Aorta (tissue), 5 donors: Measurements from ENCODE around the gene TSPAN11. TPM values are rescaled to one million over a fixed set of nuclear protein-coding genes. Genes with fewer than 3 reads are reported as not detected.

ENCODE experiments used
- ATAC-seq: fragments of 200-7000 bp; cut with Tn5 transposase; one replicate; pipeline ENCODE4 v1.9.1; 2022; ENCODE audit warnings: moderate library complexity; ENCODE audit not compliant: low FRiP score
- DNase-seq, 2 donors: peaks; one replicate each; pipeline ENCODE4 v3.0.0-alpha.2; 2020
- H3K27ac ChIP-seq, 2 donors: one replicate each; pipeline ENCODE4 v1.5.1; 2013; ENCODE audit warnings: low read length in 2 of 2, mild to moderate bottlenecking in 2 of 2, moderate library complexity in 2 of 2, control low read depth in 1 of 2, inconsistent platforms in 1 of 2, low read depth in 1 of 2
- H3K27me3 ChIP-seq, 2 donors: one replicate each; pipeline ENCODE4 v1.6.1; 2013; ENCODE audit warnings: control low read depth in 1 of 2, low read length in 1 of 2, mild to moderate bottlenecking in 1 of 2, moderate library complexity in 1 of 2; ENCODE audit not compliant: insufficient read depth in 2 of 2, control insufficient read depth in 1 of 2
- H3K36me3 ChIP-seq, 2 donors: one replicate each; pipeline ENCODE4 v1.6.1; 2013; ENCODE audit warnings: control low read depth in 1 of 2, low read length in 1 of 2, mild to moderate bottlenecking in 1 of 2; ENCODE audit not compliant: insufficient read depth in 2 of 2, control insufficient read depth in 1 of 2
- H3K4me1 ChIP-seq, 2 donors: one replicate each; pipeline ENCODE4 v1.6.1; 2013; ENCODE audit warnings: low read length in 2 of 2, control low read depth in 1 of 2, mild to moderate bottlenecking in 1 of 2, moderate library complexity in 1 of 2; ENCODE audit not compliant: insufficient read depth in 2 of 2, control insufficient read depth in 1 of 2
- H3K4me3 ChIP-seq, 2 donors: one replicate each; pipeline ENCODE4 v1.5.1; 2013; ENCODE audit warnings: low read length in 2 of 2, control low read depth in 1 of 2, mild to moderate bottlenecking in 1 of 2
- H3K9me3 ChIP-seq: one replicate; pipeline ENCODE4 v1.6.1; 2013; ENCODE audit warnings: mild to moderate bottlenecking, low read length; ENCODE audit not compliant: control insufficient read depth
- WGBS, 2 donors: extraction: QIAGEN DNeasy Blood & Tissue Kit; methylation state at CpG; one replicate each; pipeline ENCODE4 v1.1.7; 2013; 5-methylcytosine and 5-hydroxymethylcytosine counted together
- intact Hi-C, 2 donors: fragments of 100-400 bp; cut with DNase I; formaldehyde crosslinking; loops; one replicate each; pipeline versions ENCODE4 v1.14.2 to v1.15.0; 2022
- long read RNA-seq, 2 donors: library from polyadenylated mRNA; unstranded; transcript quantifications; one replicate each; pipeline ENCODE4 v2.0.0, GENCODE V29; 2020 to 2021
- polyA plus RNA-seq, 2 donors: library from polyadenylated mRNA; stranded (reverse); fragments of 200-250 nt; gene quantifications; one replicate each; pipeline ENCODE4 v1.2.3, GENCODE V29; 2013
- total RNA-seq, 2 donors: library from RNA; stranded (reverse); fragmentation: NEBNext Ultra II Directional; extraction: Animal tissue kit (Norgen Biotek cat#: 25700); gene quantifications; one replicate each; pipeline ENCODE4 v1.2.1, GENCODE V29; 2021
- donor health status: healthy with polysubstance abuse.
- donor health status: Bipolar disorder and iron deficiency.
- donor health status: DM: no; HTN: no; CAD: no.
- donor health status: DM: no; HTN: no; CAD: no.
- donor health status: DM: yes; HTN: yes; CAD: no.

Gene TSPAN11, protein sequence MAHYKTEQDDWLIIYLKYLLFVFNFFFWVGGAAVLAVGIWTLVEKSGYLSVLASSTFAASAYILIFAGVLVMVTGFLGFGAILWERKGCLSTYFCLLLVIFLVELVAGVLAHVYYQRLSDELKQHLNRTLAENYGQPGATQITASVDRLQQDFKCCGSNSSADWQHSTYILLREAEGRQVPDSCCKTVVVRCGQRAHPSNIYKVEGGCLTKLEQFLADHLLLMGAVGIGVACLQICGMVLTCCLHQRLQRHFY
- 10 to 100 TPM in 1 of 2 donors, 1 to 10 TPM in 1; 2.8 to 14.1 TPM for total RNA-seq
- polyA plus RNA-seq, result under 1 TPM in 1 of 2 donors, not detected in 1; 0.03 TPM
- long read RNA-seq, donor 1, partial matches to known transcripts, result 0 of 6 reads
- long read RNA-seq, donor 1, other reads (novel, unspliced or antisense), result 6 of 6 reads
- long read RNA-seq, donor 2, partial matches to known transcripts, result 0 of 12 reads
- long read RNA-seq, donor 2, other reads (novel, unspliced or antisense), result 12 of 12 reads

DNA sequence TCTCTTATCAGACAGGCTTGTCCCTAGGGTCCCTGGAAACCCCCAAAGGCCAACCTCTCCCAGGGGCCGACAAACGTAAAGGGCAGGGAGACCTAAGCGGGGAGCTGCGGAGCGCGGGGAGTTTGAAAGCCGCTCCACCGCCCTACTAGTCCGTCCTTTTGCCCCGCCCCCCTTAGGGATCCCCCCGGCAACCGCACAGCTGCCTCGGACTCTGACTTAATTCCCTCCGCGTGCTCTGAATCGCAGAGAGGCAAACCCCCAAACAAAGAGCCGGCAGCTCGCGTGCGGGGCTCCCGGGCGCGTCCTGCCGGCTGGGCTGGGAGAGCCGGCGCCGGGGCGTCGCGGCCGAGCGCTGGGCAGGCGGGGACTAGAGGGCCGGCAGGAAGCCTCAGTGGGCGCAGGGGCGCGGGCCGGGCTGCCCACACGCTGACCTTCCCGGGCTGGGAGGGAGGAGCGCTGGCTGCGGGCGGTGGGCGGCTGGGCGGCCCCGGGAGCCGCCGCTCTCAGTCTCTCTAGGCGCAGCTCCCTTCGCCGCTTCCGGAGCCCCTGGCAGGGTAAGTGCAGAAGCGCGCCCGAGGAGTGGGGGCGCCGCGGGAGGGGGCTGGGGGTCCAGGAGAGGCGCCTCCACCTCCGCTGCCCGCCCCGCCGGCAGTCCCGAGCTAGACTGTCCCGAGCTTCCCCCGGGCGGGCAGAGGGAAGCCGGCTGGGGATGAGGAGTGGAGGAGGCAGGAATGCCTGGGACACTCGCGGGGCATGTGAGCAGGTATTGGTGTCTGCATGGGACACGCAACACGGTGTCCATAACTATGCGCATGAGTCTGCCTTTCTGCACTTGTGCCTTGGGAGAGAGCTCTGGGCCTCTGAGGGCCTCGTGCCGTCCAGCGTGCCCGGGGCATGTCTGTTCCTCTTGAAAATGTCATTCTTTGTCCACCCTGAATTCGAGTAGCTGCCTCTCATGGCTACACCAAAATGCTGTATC lies at the start of gene TSPAN11:
Gene TSPAN11 (plus strand): TSS at position 506 of the 979 bp plus-strand sequence. CDS start 27,244 bp downstream, outside the sequence.
- Histone ChIP-seq H3K9me3 (peaks cover 2% of the 10 kb centered on the region), H3K4me3 (peak within 1 kb of the TSS in 1 of 2 donors; percentile 33), H3K36me3 (no peaks in the 10 kb centered on the region), H3K27ac (no peak within 1 kb of the TSS), H3K27me3 (peaks cover 0 to 2% of the 10 kb centered on the region in 2 donors), H3K4me1 (no peaks in the 10 kb centered on the region)
- DNase-seq (peak in 1 of 2 donors; percentile 78), ATAC-seq (peak; percentile 36)
- WGBS, 2 donors, result 9 to 10% methylated on average over 66 to 78 of the region's 78 CpGs
- intact Hi-C loops, result no loop called here

DNA sequence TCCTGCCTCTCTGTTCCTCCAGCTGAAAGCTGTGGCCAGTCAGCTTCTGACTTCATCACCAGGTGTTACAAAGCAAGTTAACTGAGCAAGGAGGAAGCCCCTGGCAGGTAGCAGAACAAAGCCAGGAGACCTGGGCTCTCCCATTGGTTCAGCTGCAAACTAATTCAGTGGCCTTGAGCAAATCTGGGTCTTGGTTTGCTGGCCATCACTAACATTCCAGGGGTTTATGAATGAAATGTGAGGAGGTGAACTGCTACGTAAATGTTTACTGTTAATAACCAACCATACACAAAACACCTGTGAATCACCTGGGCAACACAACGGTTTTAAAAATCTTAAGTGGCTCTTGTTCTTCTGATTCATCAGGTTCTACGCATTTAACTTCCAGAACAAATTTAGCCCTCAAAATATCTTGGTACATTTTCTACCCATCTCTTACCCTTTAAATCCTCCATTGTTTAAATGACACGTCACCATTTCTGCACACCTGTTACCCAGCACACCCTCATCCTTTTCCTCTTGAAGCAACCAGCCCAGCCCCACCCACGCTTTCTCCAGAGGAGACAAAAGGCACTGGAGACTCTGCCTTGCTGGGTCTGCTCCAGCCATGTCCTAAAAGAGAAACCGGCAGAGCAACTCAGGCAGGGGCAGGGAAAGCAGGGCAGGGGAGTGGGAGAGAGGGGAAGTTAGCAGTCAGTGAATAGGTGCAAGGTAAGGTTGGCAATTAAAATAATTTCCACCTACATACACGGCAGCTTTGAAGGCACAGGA lies 49.3 kb upstream of the TSPAN11 start:
- H3K27ac ChIP-seq, result no peak overlapping the region
- H3K4me1 ChIP-seq, result no peaks in the 10 kb centered on the region
- 80 to 82% methylated on average over 7 of the region's 7 CpGs for WGBS, 2 donors
- no peaks in the 10 kb centered on the region for H3K36me3 ChIP-seq
- intact Hi-C loops, result no loop called here
- no peak for DNase-seq
- no peak for ATAC-seq
- H3K9me3 ChIP-seq, result no peaks in the 10 kb centered on the region
- no peaks in the 10 kb centered on the region for H3K27me3 ChIP-seq
- no peak overlapping the region for H3K4me3 ChIP-seq

DNA sequence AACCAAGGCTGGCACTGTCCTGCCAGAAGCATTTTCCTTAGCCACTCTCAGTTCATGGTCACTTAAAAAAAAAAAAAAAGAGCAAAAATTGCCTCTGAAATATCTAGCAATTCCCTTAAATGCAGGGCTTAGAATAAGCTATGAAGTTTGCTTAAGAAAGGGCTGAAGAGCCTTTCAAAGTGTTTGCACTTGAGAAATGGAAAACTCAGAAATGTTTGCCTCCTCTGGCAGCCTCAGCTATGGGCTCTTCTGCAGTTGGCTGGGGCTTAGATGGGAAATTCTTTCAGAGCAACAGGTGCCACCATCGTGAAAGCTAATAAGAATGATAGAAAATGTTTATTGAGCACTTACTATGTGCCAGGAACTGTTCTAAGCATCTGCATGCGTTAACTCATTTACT lies 48.5 kb upstream of the TSPAN11 start:
- Histone ChIP-seq H3K27me3 (no peaks in the 10 kb centered on the region), H3K9me3 (no peaks in the 10 kb centered on the region), H3K4me1 (no peaks in the 10 kb centered on the region), H3K4me3 (no peak overlapping the region), H3K36me3 (no peaks in the 10 kb centered on the region), H3K27ac (no peak overlapping the region)
- ATAC-seq (no peak), DNase-seq (no peak)
- WGBS, 2 donors, result 66 to 97% methylated on average over 2 of the region's 2 CpGs
- intact Hi-C loops, result no loop called here

DNA sequence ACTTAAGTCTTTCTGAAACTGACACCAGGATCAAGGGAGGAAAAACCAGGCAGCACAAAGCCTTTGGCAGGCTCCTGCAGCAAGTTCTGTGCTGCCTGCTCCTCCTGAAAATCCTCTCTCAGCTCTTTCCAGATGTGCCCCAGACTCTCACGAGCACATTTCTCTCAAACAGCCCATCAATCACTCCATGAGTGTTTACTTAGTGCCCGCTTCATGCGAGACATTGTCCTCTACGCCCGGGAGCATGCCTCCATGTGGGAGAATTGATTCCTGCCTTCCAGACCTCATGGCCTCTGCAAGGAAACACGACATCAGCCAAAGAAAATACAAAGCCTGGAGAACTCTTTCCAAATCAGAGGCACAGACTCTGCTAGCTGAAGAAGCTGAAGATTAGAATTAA lies 46.5 kb upstream of the TSPAN11 start:
- H3K36me3 ChIP-seq, result no peaks in the 10 kb centered on the region
- ATAC-seq (no peak), DNase-seq (no peak)
- no peak overlapping the region for H3K4me3 ChIP-seq
- 1 to 4% methylated on average over 6 of the region's 6 CpGs for WGBS, 2 donors
- no peaks in the 10 kb centered on the region for H3K9me3 ChIP-seq
- intact Hi-C loops, result no loop called here
- no peak overlapping the region for H3K27ac ChIP-seq
- H3K4me1 ChIP-seq, result no peaks in the 10 kb centered on the region
- peaks cover 0 to 3% of the 10 kb centered on the region in 2 donors for H3K27me3 ChIP-seq

DNA sequence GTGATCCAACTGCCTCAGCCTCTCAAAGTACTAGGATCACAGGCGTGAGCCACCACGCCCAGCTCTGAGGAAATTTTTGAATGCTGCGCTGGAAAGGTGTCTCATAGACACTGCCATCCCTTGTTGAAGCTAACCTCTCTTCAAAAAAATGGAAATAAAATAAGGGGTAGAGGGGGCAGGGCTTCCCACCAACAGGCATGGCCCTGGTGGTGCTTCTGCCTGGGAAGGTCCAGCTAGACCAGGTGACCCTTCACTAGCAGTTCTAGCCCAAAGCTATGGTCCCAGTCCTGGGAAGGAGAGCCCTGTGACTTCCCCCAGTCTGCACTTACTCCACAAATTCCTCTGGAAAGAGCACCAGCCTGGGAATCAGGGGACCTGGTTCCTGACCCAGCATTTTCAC lies 45.7 kb upstream of the TSPAN11 start:
- H3K4me1 ChIP-seq, result no peaks in the 10 kb centered on the region
- ATAC-seq, result no peak
- H3K9me3 ChIP-seq, result peaks cover under 1% of the 10 kb centered on the region
- intact Hi-C loops, result no loop called here
- no peak overlapping the region for H3K4me3 ChIP-seq
- no peak overlapping the region for H3K27ac ChIP-seq
- H3K36me3 ChIP-seq, result no peaks in the 10 kb centered on the region
- DNase-seq, result no peak
- WGBS, 2 donors, result 94 to 95% methylated on average over 3 of the region's 3 CpGs
- peaks cover 0 to 3% of the 10 kb centered on the region in 2 donors for H3K27me3 ChIP-seq

DNA sequence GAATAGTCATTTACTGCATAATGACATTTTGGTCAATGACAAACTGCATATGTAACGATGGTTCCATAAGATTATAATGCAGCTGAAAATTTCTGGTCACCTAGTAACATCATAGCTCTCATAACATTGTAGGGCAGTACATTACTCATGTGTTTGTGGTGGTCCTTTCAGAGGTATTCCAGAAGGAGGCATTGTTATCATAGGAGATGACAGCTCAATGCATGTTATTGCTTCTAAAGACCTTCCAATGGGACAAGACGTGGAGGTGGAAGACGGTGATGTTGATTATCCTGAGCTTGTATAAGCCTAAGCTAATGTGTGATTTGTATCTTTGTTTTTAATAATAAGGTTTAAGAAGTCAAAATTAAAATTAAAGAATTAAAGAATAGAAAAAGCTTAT lies 43.8 kb upstream of the TSPAN11 start:
- no peak for ATAC-seq
- intact Hi-C loops, result no loop called here

DNA sequence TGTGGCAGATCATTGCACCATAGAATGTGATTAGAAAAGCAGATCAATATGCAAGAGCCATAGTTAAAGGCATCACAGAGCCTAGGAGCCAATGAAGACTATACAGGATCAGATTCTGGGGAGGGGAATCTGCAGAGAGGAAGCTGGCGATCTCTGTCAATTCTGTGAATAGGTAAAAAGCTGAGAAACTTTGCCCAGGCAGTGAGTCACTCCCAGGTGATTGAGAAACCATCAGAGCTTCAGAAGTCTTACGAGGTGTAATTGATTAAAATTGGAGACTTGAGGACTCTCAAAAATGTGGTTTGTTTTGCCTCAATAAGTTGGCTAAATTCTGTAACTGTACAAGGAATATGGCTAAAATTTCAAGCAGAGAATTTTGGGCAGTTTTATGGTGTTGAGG lies 41.7 kb upstream of the TSPAN11 start:
- H3K27me3 ChIP-seq, result peaks cover 0 to 3% of the 10 kb centered on the region in 2 donors
- intact Hi-C loops, result no loop called here
- peaks cover 3% of the 10 kb centered on the region for H3K9me3 ChIP-seq

More for the DNA sequence above, 43.8 kb upstream of the TSPAN11 start:
- 66 to 67% methylated on average over 3 of the region's 3 CpGs for WGBS, 2 donors
- Histone ChIP-seq H3K4me3 (no peak overlapping the region), H3K27ac (no peak overlapping the region), H3K9me3 (peaks cover 3% of the 10 kb centered on the region), H3K36me3 (no peaks in the 10 kb centered on the region), H3K27me3 (peaks cover 0 to 3% of the 10 kb centered on the region in 2 donors), H3K4me1 (no peaks in the 10 kb centered on the region)
- no peak for DNase-seq

DNA sequence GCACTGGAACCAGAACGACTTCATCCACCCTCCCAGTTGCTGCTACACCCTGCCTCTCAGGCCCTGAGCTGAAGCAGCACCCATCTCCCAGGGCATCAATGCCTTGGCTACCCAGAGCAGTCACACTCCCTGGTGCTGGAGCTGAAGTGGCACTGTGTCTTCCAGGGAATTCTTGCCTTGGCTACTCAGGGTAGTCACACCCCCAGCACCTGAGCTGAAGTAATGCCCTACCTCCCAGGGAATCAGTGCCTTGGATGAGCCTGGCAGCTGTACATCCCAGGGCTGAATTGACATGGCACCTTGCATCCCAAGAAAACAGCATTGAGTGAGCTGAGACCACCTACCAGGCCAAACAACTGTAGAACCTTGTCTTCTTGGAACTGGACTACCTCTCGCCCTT lies 41.2 kb upstream of the TSPAN11 start:
- intact Hi-C loops, result no loop called here
- Histone ChIP-seq H3K4me1 (no peaks in the 10 kb centered on the region), H3K36me3 (no peaks in the 10 kb centered on the region), H3K9me3 (peaks cover 3% of the 10 kb centered on the region), H3K27me3 (peaks cover 0 to 3% of the 10 kb centered on the region in 2 donors), H3K4me3 (no peak overlapping the region), H3K27ac (no peak overlapping the region)
- no peak for DNase-seq
- no peak for ATAC-seq
- 80 to 84% methylated on average over 2 of the region's 2 CpGs for WGBS, 2 donors

More for the DNA sequence above, 41.7 kb upstream of the TSPAN11 start:
- DNase-seq, result no peak
- ATAC-seq, result no peak
- Histone ChIP-seq H3K4me1 (no peaks in the 10 kb centered on the region), H3K36me3 (no peaks in the 10 kb centered on the region), H3K4me3 (no peak overlapping the region), H3K27ac (no peak overlapping the region)
- 84 to 90% methylated on average over 2 of the region's 2 CpGs for WGBS, 2 donors
